ENCODE data around the gene HMCN1. TPM values are rescaled to one million over a fixed set of nuclear protein-coding genes. Genes with fewer than 3 reads are reported as not detected.

HMCN1 gene
- total and polyA plus RNA-seq, 2 donors from 2014 or later = 0.97 to 2.7 TPM

GRCh38 chr1:186033847-186034271, 299.7 kb downstream of the HMCN1 start:
- Histone ChIP-seq H3K27me3 (ENCODE audit: control insufficient read depth, insufficient read depth, low read length) (no peaks in the 10 kb centered on the region), H3K9ac (ENCODE audit: low read length in 3 of 3) (no peak overlapping the region), H3K27ac (ENCODE audit: low read depth in 2 of 2, low read length in 2 of 2) (no peak overlapping the region), H3K4me1 (ENCODE audit: control insufficient read depth in 2 of 3, insufficient read depth in 2 of 3, low read depth in 1 of 3, low read length in 3 of 3) (no peaks in the 10 kb centered on the region), H3K4me3 (ENCODE audit: low read length in 3 of 3) (no peak overlapping the region), H3K36me3 (ENCODE audit: control insufficient read depth in 2 of 3, insufficient read depth in 3 of 3, low read length in 3 of 3) (no peaks in the 10 kb centered on the region), H3K9me3 (ENCODE audit: control insufficient read depth in 2 of 3, insufficient read depth in 1 of 3, low read length in 3 of 3) (peaks cover 0 to 8% (median 0%) of the 10 kb centered on the region in 3 donors)
- FAIRE-seq (no peak), DNase-seq (peak in 1 of 5 donors; percentile 3)
- no peak for TF ChIP-seq CTCF (IDR thresholded peaks at IDR 0.05; ENCODE audit: borderline replicate concordance, extremely low read depth, insufficient read depth)
- intact Hi-C loops (cut with DNase I) = no loop called here

- TF ChIP-seq CTCF (IDR thresholded peaks at IDR 0.05; ENCODE audit: borderline replicate concordance, extremely low read depth, insufficient read depth) = no peak
- Histone ChIP-seq H3K4me1 (ENCODE audit: control insufficient read depth in 2 of 3, insufficient read depth in 2 of 3, low read depth in 1 of 3, low read length in 3 of 3) (no peaks in the 10 kb centered on the region), H3K27me3 (ENCODE audit: control insufficient read depth, insufficient read depth, low read length) (no peaks in the 10 kb centered on the region), H3K9me3 (ENCODE audit: control insufficient read depth in 2 of 3, insufficient read depth in 1 of 3, low read length in 3 of 3) (no peaks in the 10 kb centered on the region), H3K27ac (ENCODE audit: low read depth in 2 of 2, low read length in 2 of 2) (no peak overlapping the region), H3K4me3 (ENCODE audit: low read length in 3 of 3) (no peak overlapping the region), H3K9ac (ENCODE audit: low read length in 3 of 3) (no peak overlapping the region), H3K36me3 (ENCODE audit: control insufficient read depth in 2 of 3, insufficient read depth in 3 of 3, low read length in 3 of 3) (no peaks in the 10 kb centered on the region)
- no peak for DNase-seq
- intact Hi-C loops (cut with DNase I) = no loop called here
- FAIRE-seq = no peak
Observed at GRCh38 chr1:186042230-186042629, 308.0 kb downstream of the HMCN1 start.

GRCh38 chr1:186043296-186043695, 309.1 kb downstream of the HMCN1 start:
- no peak overlapping the region for H3K4me3 ChIP-seq (ENCODE audit: low read length in 3 of 3)
- FAIRE-seq (no peak), DNase-seq (no peak)
- no peaks in the 10 kb centered on the region for H3K27me3 ChIP-seq (ENCODE audit: control insufficient read depth, insufficient read depth, low read length)
- no peak overlapping the region for H3K27ac ChIP-seq (ENCODE audit: low read depth in 2 of 2, low read length in 2 of 2)
- no peaks in the 10 kb centered on the region for H3K4me1 ChIP-seq (ENCODE audit: control insufficient read depth in 2 of 3, insufficient read depth in 2 of 3, low read depth in 1 of 3, low read length in 3 of 3)
- H3K9ac ChIP-seq (ENCODE audit: low read length in 3 of 3) = no peak overlapping the region
- H3K9me3 ChIP-seq (ENCODE audit: control insufficient read depth in 2 of 3, insufficient read depth in 1 of 3, low read length in 3 of 3) = no peaks in the 10 kb centered on the region
- intact Hi-C loops (cut with DNase I) = no loop called here
- no peak for TF ChIP-seq CTCF (IDR thresholded peaks at IDR 0.05; ENCODE audit: borderline replicate concordance, extremely low read depth, insufficient read depth)
- no peaks in the 10 kb centered on the region for H3K36me3 ChIP-seq (ENCODE audit: control insufficient read depth in 2 of 3, insufficient read depth in 3 of 3, low read length in 3 of 3)

GRCh38 chr1:186044079-186044685, 310.0 kb downstream of the HMCN1 start:
- H3K4me3 ChIP-seq (ENCODE audit: low read length in 3 of 3) = no peak overlapping the region
- DNase-seq (no peak), FAIRE-seq (no peak)
- H3K9me3 ChIP-seq (ENCODE audit: control insufficient read depth in 2 of 3, insufficient read depth in 1 of 3, low read length in 3 of 3) = no peaks in the 10 kb centered on the region
- no peaks in the 10 kb centered on the region for H3K4me1 ChIP-seq (ENCODE audit: control insufficient read depth in 2 of 3, insufficient read depth in 2 of 3, low read depth in 1 of 3, low read length in 3 of 3)
- no peaks in the 10 kb centered on the region for H3K36me3 ChIP-seq (ENCODE audit: control insufficient read depth in 2 of 3, insufficient read depth in 3 of 3, low read length in 3 of 3)
- no peak overlapping the region for H3K9ac ChIP-seq (ENCODE audit: low read length in 3 of 3)
- no peaks in the 10 kb centered on the region for H3K27me3 ChIP-seq (ENCODE audit: control insufficient read depth, insufficient read depth, low read length)
- TF ChIP-seq CTCF (IDR thresholded peaks at IDR 0.05; ENCODE audit: borderline replicate concordance, extremely low read depth, insufficient read depth) = no peak
- intact Hi-C loops (cut with DNase I) = no loop called here
- H3K27ac ChIP-seq (ENCODE audit: low read depth in 2 of 2, low read length in 2 of 2) = no peak overlapping the region

Measured in kidney (tissue), 14 donors.